ENCODE data around the gene CIROP. TPM values are rescaled to one million over a fixed set of nuclear protein-coding genes. Genes with fewer than 3 reads are reported as not detected.
A peak's percentile ranks its signal among the peaks of the same experiment; 100 is the strongest.

CIROP gene
- total and polyA plus RNA-seq, 9 of the 15 experiments (the other 6 are each of a cell fraction or from before 2014, with no cell fraction given): not detected

DNA sequence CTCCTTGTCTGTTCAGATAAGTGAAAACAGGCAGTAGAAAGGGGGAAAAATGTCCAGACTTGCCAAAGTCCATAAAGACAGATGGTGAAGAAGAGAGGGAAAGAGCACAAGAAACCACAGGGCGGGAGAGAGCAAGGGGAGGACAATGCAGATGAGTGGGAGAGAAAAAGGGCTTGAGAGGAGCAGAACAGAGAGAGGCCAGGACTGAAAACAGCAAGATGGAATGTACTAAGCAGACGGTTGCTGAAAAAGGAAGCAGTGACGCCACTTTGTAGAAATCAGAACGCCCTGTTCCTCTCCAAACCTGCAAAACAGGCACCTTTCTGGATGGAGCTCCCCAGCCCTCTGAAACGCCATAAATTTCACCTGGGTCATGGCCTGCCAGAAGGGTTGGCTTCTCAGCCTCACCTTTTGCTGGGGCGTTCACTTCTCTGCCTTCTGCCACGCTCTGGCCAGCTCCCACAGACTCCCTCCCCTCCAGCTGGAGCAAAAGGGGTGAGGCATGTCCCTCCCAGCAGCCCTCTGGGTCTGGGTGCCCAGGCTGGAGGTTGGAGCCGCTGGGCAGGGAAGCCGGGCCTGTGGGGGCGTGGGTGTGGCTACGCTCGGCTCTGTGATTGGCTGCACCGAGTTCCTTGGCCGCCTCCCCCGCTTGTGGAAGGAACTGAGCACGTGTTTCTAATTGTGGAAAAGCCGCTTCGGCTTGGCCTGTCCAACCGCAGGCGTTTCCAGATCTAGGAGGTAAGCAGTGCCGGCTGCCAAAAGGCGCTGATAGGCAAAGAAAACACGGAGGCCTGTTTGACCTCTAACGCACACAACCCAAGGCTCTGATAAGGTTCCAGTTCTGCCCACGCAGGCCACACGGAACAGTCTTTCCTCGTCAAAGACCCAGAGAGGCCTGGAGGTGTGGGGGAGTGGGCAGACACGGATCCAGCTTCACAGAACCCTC, 49.3 kb upstream of the CIROP start (continued):
- TF ChIP-seq TSHZ1 (CRISPR knock-in tag; IDR thresholded peaks at IDR 0.05): no peak
- TF ChIP-seq MTA1 (IDR thresholded peaks at IDR 0.05; ENCODE audit: borderline replicate concordance): no peak
- TF ChIP-seq NEUROD1 (IDR thresholded peaks at IDR 0.05; ENCODE audit: borderline replicate concordance, low read depth, low read length, partially characterized antibody): peak; percentile 27
- no peak for TF ChIP-seq SRSF7 (optimal IDR thresholded peaks at IDR 0.05; ENCODE audit: low read depth, low read length)
- TF ChIP-seq, protein P1, sequence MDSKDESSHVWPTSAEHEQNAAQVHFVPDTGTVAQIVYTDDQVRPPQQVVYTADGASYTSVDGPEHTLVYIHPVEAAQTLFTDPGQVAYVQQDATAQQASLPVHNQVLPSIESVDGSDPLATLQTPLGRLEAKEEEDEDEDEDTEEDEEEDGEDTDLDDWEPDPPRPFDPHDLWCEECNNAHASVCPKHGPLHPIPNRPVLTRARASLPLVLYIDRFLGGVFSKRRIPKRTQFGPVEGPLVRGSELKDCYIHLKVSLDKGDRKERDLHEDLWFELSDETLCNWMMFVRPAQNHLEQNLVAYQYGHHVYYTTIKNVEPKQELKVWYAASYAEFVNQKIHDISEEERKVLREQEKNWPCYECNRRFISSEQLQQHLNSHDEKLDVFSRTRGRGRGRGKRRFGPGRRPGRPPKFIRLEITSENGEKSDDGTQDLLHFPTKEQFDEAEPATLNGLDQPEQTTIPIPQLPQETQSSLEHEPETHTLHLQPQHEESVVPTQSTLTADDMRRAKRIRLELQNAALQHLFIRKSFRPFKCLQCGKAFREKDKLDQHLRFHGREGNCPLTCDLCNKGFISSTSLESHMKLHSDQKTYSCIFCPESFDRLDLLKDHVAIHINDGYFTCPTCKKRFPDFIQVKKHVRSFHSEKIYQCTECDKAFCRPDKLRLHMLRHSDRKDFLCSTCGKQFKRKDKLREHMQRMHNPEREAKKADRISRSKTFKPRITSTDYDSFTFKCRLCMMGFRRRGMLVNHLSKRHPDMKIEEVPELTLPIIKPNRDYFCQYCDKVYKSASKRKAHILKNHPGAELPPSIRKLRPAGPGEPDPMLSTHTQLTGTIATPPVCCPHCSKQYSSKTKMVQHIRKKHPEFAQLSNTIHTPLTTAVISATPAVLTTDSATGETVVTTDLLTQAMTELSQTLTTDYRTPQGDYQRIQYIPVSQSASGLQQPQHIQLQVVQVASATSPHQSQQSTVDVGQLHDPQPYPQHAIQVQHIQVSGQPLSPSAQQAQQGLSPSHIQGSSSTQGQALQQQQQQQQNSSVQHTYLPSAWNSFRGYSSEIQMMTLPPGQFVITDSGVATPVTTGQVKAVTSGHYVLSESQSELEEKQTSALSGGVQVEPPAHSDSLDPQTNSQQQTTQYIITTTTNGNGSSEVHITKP (IDR thresholded peaks at IDR 0.05; ENCODE audit: partially characterized antibody): peak; percentile 21
- TF ChIP-seq CBFB (CRISPR knock-in tag; IDR thresholded peaks at IDR 0.05): no peak
- TF ChIP-seq, protein P2, sequence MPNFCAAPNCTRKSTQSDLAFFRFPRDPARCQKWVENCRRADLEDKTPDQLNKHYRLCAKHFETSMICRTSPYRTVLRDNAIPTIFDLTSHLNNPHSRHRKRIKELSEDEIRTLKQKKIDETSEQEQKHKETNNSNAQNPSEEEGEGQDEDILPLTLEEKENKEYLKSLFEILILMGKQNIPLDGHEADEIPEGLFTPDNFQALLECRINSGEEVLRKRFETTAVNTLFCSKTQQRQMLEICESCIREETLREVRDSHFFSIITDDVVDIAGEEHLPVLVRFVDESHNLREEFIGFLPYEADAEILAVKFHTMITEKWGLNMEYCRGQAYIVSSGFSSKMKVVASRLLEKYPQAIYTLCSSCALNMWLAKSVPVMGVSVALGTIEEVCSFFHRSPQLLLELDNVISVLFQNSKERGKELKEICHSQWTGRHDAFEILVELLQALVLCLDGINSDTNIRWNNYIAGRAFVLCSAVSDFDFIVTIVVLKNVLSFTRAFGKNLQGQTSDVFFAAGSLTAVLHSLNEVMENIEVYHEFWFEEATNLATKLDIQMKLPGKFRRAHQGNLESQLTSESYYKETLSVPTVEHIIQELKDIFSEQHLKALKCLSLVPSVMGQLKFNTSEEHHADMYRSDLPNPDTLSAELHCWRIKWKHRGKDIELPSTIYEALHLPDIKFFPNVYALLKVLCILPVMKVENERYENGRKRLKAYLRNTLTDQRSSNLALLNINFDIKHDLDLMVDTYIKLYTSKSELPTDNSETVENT (CRISPR knock-in tag; IDR thresholded peaks at IDR 0.05): no peak
- TF ChIP-seq, protein P3, sequence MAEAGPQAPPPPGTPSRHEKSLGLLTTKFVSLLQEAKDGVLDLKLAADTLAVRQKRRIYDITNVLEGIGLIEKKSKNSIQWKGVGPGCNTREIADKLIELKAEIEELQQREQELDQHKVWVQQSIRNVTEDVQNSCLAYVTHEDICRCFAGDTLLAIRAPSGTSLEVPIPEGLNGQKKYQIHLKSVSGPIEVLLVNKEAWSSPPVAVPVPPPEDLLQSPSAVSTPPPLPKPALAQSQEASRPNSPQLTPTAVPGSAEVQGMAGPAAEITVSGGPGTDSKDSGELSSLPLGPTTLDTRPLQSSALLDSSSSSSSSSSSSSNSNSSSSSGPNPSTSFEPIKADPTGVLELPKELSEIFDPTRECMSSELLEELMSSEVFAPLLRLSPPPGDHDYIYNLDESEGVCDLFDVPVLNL (CRISPR knock-in tag; IDR thresholded peaks at IDR 0.05; ENCODE audit: low read depth): no peak
- TF ChIP-seq E2F5 (CRISPR knock-in tag; IDR thresholded peaks at IDR 0.05): no peak
- TF ChIP-seq ZNF444 (CRISPR knock-in tag; IDR thresholded peaks at IDR 0.05): no peak
- peak; percentile 94 for TF ChIP-seq BHLHE40 (IDR thresholded peaks at IDR 0.05; ENCODE audit: low read length)
- TF ChIP-seq ARID3B (CRISPR knock-in tag; IDR thresholded peaks at IDR 0.05; ENCODE audit: borderline replicate concordance): no peak

Data from K562 (cell line).